OCI-LY1 (cell line): ENCODE results near the gene VSIR.

Experiments
- CTCF ChIP-seq: fragments of 200-600 bp; sonication (generic), shearing (Covaris generic); IDR thresholded peaks from 2 replicates; pipeline ENCODE4 v1.5.1; 2017; ENCODE audit warnings: mild to moderate bottlenecking, antibody characterized with exemption, low read length, moderate library complexity, mixed read lengths
- EZH2 ChIP-seq: fragments of 200-600 bp; sonication (generic), shearing (Covaris generic); IDR thresholded peaks from 2 replicates; pipeline ENCODE4 v1.8.0; 2017; ENCODE audit warnings: borderline replicate concordance, mixed run types, mild to moderate bottlenecking, antibody characterized with exemption, low read length, moderate library complexity, mixed read lengths

DNA sequence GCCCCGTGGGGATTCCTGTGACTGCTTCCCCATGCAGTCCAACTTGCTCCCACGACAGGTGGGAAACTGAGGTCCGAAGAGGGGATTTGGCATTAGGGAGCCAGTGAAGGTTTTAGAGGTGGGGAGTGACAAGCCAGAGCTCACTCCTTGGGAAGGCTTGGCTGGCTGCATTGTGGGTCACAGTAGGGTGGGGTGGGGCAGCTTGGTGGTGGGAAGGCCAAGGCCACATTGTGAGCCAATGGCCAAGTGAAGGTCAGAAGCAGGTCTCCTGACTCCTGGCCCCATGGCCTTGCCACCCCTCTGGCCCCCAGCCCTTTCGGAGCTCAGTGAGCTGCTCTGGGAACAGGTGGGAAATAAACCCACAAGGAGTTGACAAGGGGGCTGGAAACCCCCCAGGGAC lies 56.3 kb downstream of the VSIR start:
- TF ChIP-seq CTCF: no peak
- no peak for TF ChIP-seq EZH2
